DOHH2 (cell line): Measurements from ENCODE around the gene PCDH15.

Experiments
- EZH2phosphoT487 ChIP-seq: fragments of 200-600 bp; sonication (generic); IDR thresholded peaks from 2 replicates; pipeline ENCODE4 v1.6.1; 2017; ENCODE audit warnings: borderline replicate concordance, mild to moderate bottlenecking, antibody characterized with exemption, low read length, moderate library complexity, mixed read lengths
- TF ChIP-seq, protein P1 (sequence below): fragments of 200-600 bp; sonication (generic); IDR thresholded peaks from one replicate; pipeline ENCODE4 v1.5.1; 2014; ENCODE audit warnings: antibody characterized with exemption, mild to moderate bottlenecking, low read depth, low read length; ENCODE audit not compliant: poor library complexity, severe bottlenecking

DNA sequence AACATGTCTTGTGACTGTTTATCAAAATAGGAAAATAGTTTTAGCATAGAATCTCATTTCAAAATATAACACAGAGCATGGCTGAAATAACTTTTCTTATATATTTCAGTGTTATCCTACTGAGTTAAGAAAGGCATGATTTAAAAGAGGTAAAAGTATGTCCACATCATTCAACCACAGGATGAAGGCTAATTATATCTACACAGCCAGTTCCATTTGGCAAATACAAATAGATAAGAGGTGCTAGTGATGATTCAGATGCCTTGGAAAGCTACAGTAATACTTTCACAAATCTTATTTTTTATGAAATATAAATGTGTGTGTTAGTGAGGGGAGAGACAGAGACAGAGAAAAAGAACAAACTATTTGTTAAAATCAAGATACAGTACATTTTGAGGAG, 42.9 kb upstream of the PCDH15 start:
- TF ChIP-seq, protein P1, sequence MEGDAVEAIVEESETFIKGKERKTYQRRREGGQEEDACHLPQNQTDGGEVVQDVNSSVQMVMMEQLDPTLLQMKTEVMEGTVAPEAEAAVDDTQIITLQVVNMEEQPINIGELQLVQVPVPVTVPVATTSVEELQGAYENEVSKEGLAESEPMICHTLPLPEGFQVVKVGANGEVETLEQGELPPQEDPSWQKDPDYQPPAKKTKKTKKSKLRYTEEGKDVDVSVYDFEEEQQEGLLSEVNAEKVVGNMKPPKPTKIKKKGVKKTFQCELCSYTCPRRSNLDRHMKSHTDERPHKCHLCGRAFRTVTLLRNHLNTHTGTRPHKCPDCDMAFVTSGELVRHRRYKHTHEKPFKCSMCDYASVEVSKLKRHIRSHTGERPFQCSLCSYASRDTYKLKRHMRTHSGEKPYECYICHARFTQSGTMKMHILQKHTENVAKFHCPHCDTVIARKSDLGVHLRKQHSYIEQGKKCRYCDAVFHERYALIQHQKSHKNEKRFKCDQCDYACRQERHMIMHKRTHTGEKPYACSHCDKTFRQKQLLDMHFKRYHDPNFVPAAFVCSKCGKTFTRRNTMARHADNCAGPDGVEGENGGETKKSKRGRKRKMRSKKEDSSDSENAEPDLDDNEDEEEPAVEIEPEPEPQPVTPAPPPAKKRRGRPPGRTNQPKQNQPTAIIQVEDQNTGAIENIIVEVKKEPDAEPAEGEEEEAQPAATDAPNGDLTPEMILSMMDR, result no peak
- no peak for TF ChIP-seq EZH2phosphoT487
